Measurements from ENCODE around the gene ZNF132. TPM values are rescaled to one million over a fixed set of nuclear protein-coding genes. Genes with fewer than 3 reads are reported as not detected.
"Not testable (repeated sequence)": the region's sequence is repeated elsewhere in the genome, so short reads cannot be mapped to it uniquely, and the experiment has no call there.

ZNF132 gene
- 1 to 10 TPM; 1.0 to 1.8 (median 1.8) TPM for total RNA-seq

- DNase-seq (peak; percentile 90), ATAC-seq (peak; percentile 99 to 100)
- peaks cover 35% of the 10 kb centered on the region for H3K9me3 Mint-ChIP-seq
- H3K4me1 Mint-ChIP-seq (ENCODE audit: low read depth) = peaks cover 28% of the 10 kb centered on the region
- H3K36me3 Mint-ChIP-seq (ENCODE audit: insufficient read depth) = peaks cover 42% of the 10 kb centered on the region
- no peaks in the 10 kb centered on the region for H3K27me3 Mint-ChIP-seq (ENCODE audit: low read depth)
- H3K4me3 Mint-ChIP-seq = peak within 1 kb of the TSS; percentile 94
These were observed at the start of gene ZNF132 for GRCh38 chr19:58439576-58440554. ZNF132 (minus strand) TSS chr19:58440153; CDS start chr19:58439821, 332 bp downstream.

GRCh38 chr19:58484349-58484748, 44.4 kb upstream of the ZNF132 start:
- H3K9me3 Mint-ChIP-seq; H3K27me3 Mint-ChIP-seq (ENCODE audit: low read depth); H3K4me3 Mint-ChIP-seq; DNase-seq; H3K36me3 Mint-ChIP-seq (ENCODE audit: insufficient read depth); H3K4me1 Mint-ChIP-seq (ENCODE audit: low read depth); ATAC-seq: not testable (repeated sequence)

GRCh38 chr19:58483776-58484175, 43.8 kb upstream of the ZNF132 start:
- no peak for ATAC-seq
- Mint-ChIP-seq H3K27me3 (ENCODE audit: low read depth) (no peaks in the 10 kb centered on the region), H3K9me3 (no peaks in the 10 kb centered on the region), H3K4me1 (ENCODE audit: low read depth) (no peaks in the 10 kb centered on the region), H3K36me3 (ENCODE audit: insufficient read depth) (peaks cover 2% of the 10 kb centered on the region), H3K4me3 (no peak overlapping the region)
- no peak for DNase-seq

- Mint-ChIP-seq H3K4me3 (no peak overlapping the region), H3K4me1 (ENCODE audit: low read depth) (no peaks in the 10 kb centered on the region), H3K9me3 (no peaks in the 10 kb centered on the region), H3K27me3 (ENCODE audit: low read depth) (no peaks in the 10 kb centered on the region), H3K36me3 (ENCODE audit: insufficient read depth) (peaks cover 2% of the 10 kb centered on the region)
- no peak for DNase-seq
- ATAC-seq = no peak
These were observed 42.4 kb upstream of the ZNF132 start for GRCh38 chr19:58482372-58482771.

GRCh38 chr19:58480831-58481230, 40.9 kb upstream of the ZNF132 start:
- Mint-ChIP-seq H3K9me3 (no peaks in the 10 kb centered on the region), H3K4me3 (no peak overlapping the region), H3K27me3 (ENCODE audit: low read depth) (no peaks in the 10 kb centered on the region), H3K36me3 (ENCODE audit: insufficient read depth) (peaks cover 2% of the 10 kb centered on the region), H3K4me1 (ENCODE audit: low read depth) (peaks cover 9% of the 10 kb centered on the region)
- ATAC-seq = no peak
- no peak for DNase-seq

GRCh38 chr19:58480481-58480830, 40.5 kb upstream of the ZNF132 start:
- H3K36me3 Mint-ChIP-seq (ENCODE audit: insufficient read depth) = peaks cover 2% of the 10 kb centered on the region
- H3K4me3 Mint-ChIP-seq = no peak overlapping the region
- DNase-seq (no peak), ATAC-seq (no peak)
- H3K27me3 Mint-ChIP-seq (ENCODE audit: low read depth) = no peaks in the 10 kb centered on the region
- H3K9me3 Mint-ChIP-seq = no peaks in the 10 kb centered on the region
- peaks cover 12% of the 10 kb centered on the region for H3K4me1 Mint-ChIP-seq (ENCODE audit: low read depth)

GRCh38 chr19:58479736-58480480, 40.0 kb upstream of the ZNF132 start:
- Mint-ChIP-seq H3K9me3 (no peaks in the 10 kb centered on the region), H3K36me3 (ENCODE audit: insufficient read depth) (peaks cover 2% of the 10 kb centered on the region), H3K4me1 (ENCODE audit: low read depth) (peaks cover 16% of the 10 kb centered on the region), H3K4me3 (no peak overlapping the region), H3K27me3 (ENCODE audit: low read depth) (no peaks in the 10 kb centered on the region)
- no peak for ATAC-seq
- no peak for DNase-seq

- H3K36me3 Mint-ChIP-seq (ENCODE audit: insufficient read depth) = peaks cover 2% of the 10 kb centered on the region
- peaks cover 19% of the 10 kb centered on the region for H3K4me1 Mint-ChIP-seq (ENCODE audit: low read depth)
- H3K27me3 Mint-ChIP-seq (ENCODE audit: low read depth) = no peaks in the 10 kb centered on the region
- DNase-seq (no peak), ATAC-seq (no peak)
- H3K9me3 Mint-ChIP-seq = no peaks in the 10 kb centered on the region
- H3K4me3 Mint-ChIP-seq = no peak overlapping the region
These were observed 39.4 kb upstream of the ZNF132 start for GRCh38 chr19:58479303-58479702.

- Mint-ChIP-seq H3K4me1 (ENCODE audit: low read depth) (peaks cover 19% of the 10 kb centered on the region), H3K36me3 (ENCODE audit: insufficient read depth) (peaks cover 2% of the 10 kb centered on the region), H3K27me3 (ENCODE audit: low read depth) (no peaks in the 10 kb centered on the region), H3K9me3 (no peaks in the 10 kb centered on the region), H3K4me3 (no peak overlapping the region)
- DNase-seq (no peak), ATAC-seq (no peak)
These were observed 37.9 kb upstream of the ZNF132 start for GRCh38 chr19:58477871-58478270.

GRCh38 chr19:58477130-58477529, 37.2 kb upstream of the ZNF132 start:
- peaks cover 6% of the 10 kb centered on the region for H3K36me3 Mint-ChIP-seq (ENCODE audit: insufficient read depth)
- H3K9me3 Mint-ChIP-seq = no peaks in the 10 kb centered on the region
- H3K27me3 Mint-ChIP-seq (ENCODE audit: low read depth) = no peaks in the 10 kb centered on the region
- ATAC-seq (no peak), DNase-seq (no peak)
- H3K4me3 Mint-ChIP-seq = peak overlapping the region; percentile 90
- peaks cover 19% of the 10 kb centered on the region for H3K4me1 Mint-ChIP-seq (ENCODE audit: low read depth)

- Mint-ChIP-seq H3K27me3 (ENCODE audit: low read depth) (no peaks in the 10 kb centered on the region), H3K4me3 (peak overlapping the region; percentile 90), H3K36me3 (ENCODE audit: insufficient read depth) (peaks cover 6% of the 10 kb centered on the region), H3K4me1 (ENCODE audit: low read depth) (peaks cover 19% of the 10 kb centered on the region), H3K9me3 (no peaks in the 10 kb centered on the region)
- ATAC-seq (no peak), DNase-seq (no peak)
These were observed 36.6 kb upstream of the ZNF132 start for GRCh38 chr19:58476498-58477015.

GRCh38 chr19:58475714-58476497, 36.0 kb upstream of the ZNF132 start, which contains the start of gene ZNF446:
ZNF446 (plus strand) TSS chr19:58476352; CDS start chr19:58477219, 867 bp downstream.
- Mint-ChIP-seq H3K4me3 (peak within 1 kb of the TSS; percentile 90), H3K27me3 (ENCODE audit: low read depth) (no peaks in the 10 kb centered on the region), H3K4me1 (ENCODE audit: low read depth) (peaks cover 19% of the 10 kb centered on the region), H3K9me3 (no peaks in the 10 kb centered on the region), H3K36me3 (ENCODE audit: insufficient read depth) (peaks cover 6% of the 10 kb centered on the region)
- ATAC-seq = peak; percentile 93 to 94
- peak; percentile 91 for DNase-seq

GRCh38 chr19:58474997-58475713, 35.2 kb upstream of the ZNF132 start:
- Mint-ChIP-seq H3K27me3 (ENCODE audit: low read depth) (no peaks in the 10 kb centered on the region), H3K4me1 (ENCODE audit: low read depth) (peaks cover 19% of the 10 kb centered on the region), H3K9me3 (no peaks in the 10 kb centered on the region), H3K36me3 (ENCODE audit: insufficient read depth) (peaks cover 9% of the 10 kb centered on the region), H3K4me3 (peak overlapping the region; percentile 90)
- peak in 1 of 2 donors; percentile 1 for ATAC-seq
- no peak for DNase-seq

All from activated T-cell treated with anti-CD3 and anti-CD28 coated beads, Interleukin-2, amount 50 U/mL, for 4 hours (primary cell).